Skeletal muscle tissue (tissue), 4 donors: Measurements from ENCODE around the gene RAD51AP2. TPM values are rescaled to one million over a fixed set of nuclear protein-coding genes. Genes with fewer than 3 reads are reported as not detected.
A peak's percentile ranks its signal among the peaks of the same experiment; 100 is the strongest.

Experiments
- H3K27ac ChIP-seq: one replicate; pipeline ENCODE4 v1.7.0; 2013; ENCODE audit warnings: mild to moderate bottlenecking, low read depth, low read length, inconsistent platforms
- H3K27me3 ChIP-seq, 3 donors: one replicate each; pipeline ENCODE4 v1.7.0; 2013; ENCODE audit warnings: low read length in 3 of 3; ENCODE audit not compliant: control insufficient read depth in 3 of 3, insufficient read depth in 3 of 3
- H3K36me3 ChIP-seq, 3 donors: one replicate each; pipeline ENCODE4 v1.7.0; 2013; ENCODE audit warnings: low read length in 3 of 3; ENCODE audit not compliant: control insufficient read depth in 3 of 3, insufficient read depth in 3 of 3
- H3K4me1 ChIP-seq, 3 donors: one replicate each; pipeline ENCODE4 v1.7.0; 2013; ENCODE audit warnings: low read length in 3 of 3, mild to moderate bottlenecking in 3 of 3; ENCODE audit not compliant: control insufficient read depth in 3 of 3, insufficient read depth in 3 of 3
- H3K4me3 ChIP-seq, 3 donors: one replicate each; pipeline ENCODE4 v1.7.0; 2013; ENCODE audit warnings: low read length in 3 of 3
- H3K9ac ChIP-seq, 3 donors: one replicate each; pipeline ENCODE4 v1.7.0; 2013; ENCODE audit warnings: low read length in 3 of 3, mild to moderate bottlenecking in 3 of 3, moderate library complexity in 2 of 3, low read depth in 1 of 3
- H3K9me3 ChIP-seq, 3 donors: one replicate each; pipeline ENCODE4 v1.7.0; 2013; ENCODE audit warnings: low read length in 3 of 3; ENCODE audit not compliant: control insufficient read depth in 3 of 3
- total RNA-seq: library from RNA; depleted of rRNA; stranded (reverse); fragments of >200 nt; gene quantifications from one replicate; pipeline ENCODE4 v1.2.3, GENCODE V29; 2014
- donor health status: Osteomylitis.

Gene RAD51AP2
- total RNA-seq, 1 donor from 2014 or later: not detected

GRCh38 chr2:17538844-17539554, 20.8 kb upstream of the RAD51AP2 start:
- Histone ChIP-seq H3K9ac (peak overlapping the region; percentile 57 to 82 (median 68)), H3K36me3 (no peaks in the 10 kb centered on the region), H3K27ac (peak overlapping the region; percentile 62), H3K4me1 (peaks cover 17 to 24% (median 22%) of the 10 kb centered on the region in 3 donors), H3K27me3 (peaks cover 8 to 55% (median 13%) of the 10 kb centered on the region in 3 donors), H3K4me3 (peak overlapping the region; percentile 76 to 83 (median 82)), H3K9me3 (no peaks in the 10 kb centered on the region)

GRCh38 chr2:17538022-17538843, 20.0 kb upstream of the RAD51AP2 start:
- Histone ChIP-seq H3K9ac (peak overlapping the region; percentile 57 to 82 (median 68)), H3K4me1 (peaks cover 17 to 24% (median 22%) of the 10 kb centered on the region in 3 donors), H3K27me3 (peaks cover 8 to 51% (median 10%) of the 10 kb centered on the region in 3 donors), H3K9me3 (no peaks in the 10 kb centered on the region), H3K36me3 (no peaks in the 10 kb centered on the region), H3K27ac (no peak overlapping the region), H3K4me3 (peak overlapping the region; percentile 76 to 83 (median 82))

DNA sequence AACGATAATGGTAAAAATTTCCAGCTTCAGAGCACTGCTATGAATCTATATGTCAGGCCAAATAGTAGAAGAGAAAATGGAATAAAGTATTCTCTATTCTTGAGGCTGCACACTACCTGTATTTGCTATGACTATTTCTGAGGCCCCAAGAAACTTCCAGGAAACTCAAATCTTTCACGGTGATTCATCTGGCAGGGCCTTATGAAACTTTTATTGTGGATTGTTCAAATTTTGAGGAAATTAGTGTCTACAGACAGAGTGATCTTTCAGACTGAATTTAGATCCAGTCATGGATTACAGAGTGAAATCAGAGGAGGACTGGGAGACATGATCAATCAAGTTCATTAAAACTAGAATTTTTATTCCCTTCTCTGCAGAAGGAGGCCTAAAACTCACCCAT, 18.2 kb upstream of the RAD51AP2 start:
- no peak overlapping the region for H3K4me3 ChIP-seq
- no peak overlapping the region for H3K9ac ChIP-seq
- H3K9me3 ChIP-seq: no peaks in the 10 kb centered on the region
- H3K27me3 ChIP-seq: peaks cover 3 to 41% (median 6%) of the 10 kb centered on the region in 3 donors
- H3K4me1 ChIP-seq: peaks cover 13 to 22% (median 20%) of the 10 kb centered on the region in 3 donors
- H3K36me3 ChIP-seq: no peaks in the 10 kb centered on the region
- H3K27ac ChIP-seq: no peak overlapping the region

DNA sequence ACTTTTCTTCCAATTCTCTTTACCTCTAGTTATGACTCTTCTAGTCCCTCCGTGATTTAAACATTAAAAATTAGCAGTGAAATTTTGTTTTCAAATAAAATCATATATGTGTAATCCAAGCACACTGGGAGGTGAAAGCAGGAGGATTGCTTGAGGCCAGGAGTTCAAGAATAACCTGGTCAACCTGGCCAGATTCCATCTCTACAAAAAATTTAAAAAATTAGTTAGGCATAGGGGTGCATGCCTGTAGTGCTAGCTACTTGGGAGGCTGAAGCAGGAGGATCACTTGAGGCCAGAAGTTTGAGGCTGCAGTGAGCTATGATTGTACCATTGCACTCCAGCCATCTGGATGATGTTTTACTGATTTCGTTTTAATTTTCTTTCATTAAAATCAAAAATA, 15.3 kb upstream of the RAD51AP2 start:
- Histone ChIP-seq H3K9me3 (no peaks in the 10 kb centered on the region), H3K27me3 (peaks cover 0 to 23% (median 0%) of the 10 kb centered on the region in 3 donors), H3K4me3 (no peak overlapping the region), H3K4me1 (peaks cover 0 to 6% (median 0%) of the 10 kb centered on the region in 3 donors), H3K36me3 (no peaks in the 10 kb centered on the region), H3K9ac (no peak overlapping the region), H3K27ac (no peak overlapping the region)

GRCh38 chr2:17529771-17530170, 11.5 kb upstream of the RAD51AP2 start:
- H3K27me3 ChIP-seq: peaks cover 0 to 2% (median 0%) of the 10 kb centered on the region in 3 donors
- H3K27ac ChIP-seq: no peak overlapping the region
- H3K36me3 ChIP-seq: no peaks in the 10 kb centered on the region
- H3K9me3 ChIP-seq: no peaks in the 10 kb centered on the region
- H3K9ac ChIP-seq: no peak overlapping the region
- H3K4me1 ChIP-seq: no peaks in the 10 kb centered on the region
- no peak overlapping the region for H3K4me3 ChIP-seq

DNA sequence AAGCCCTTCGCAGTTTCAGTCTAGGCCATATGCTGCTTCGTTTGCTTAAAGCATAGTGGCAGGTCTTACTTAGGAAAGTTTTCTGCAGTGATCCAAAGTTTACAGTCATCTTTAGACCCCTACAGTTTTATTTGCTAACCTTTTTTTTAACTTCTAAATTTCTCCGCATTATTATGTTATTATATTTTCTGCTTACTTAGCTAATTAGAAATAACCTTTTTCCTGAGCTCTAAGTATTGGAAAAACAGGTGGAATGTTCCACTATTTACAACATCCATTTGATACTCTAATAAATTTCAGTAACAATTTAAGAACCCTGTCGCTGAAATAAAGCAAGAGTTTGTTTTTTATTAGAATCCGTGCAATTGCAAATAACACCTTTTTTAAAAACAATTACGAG, 4.1 kb upstream of the RAD51AP2 start:
- Histone ChIP-seq H3K36me3 (no peaks in the 10 kb centered on the region), H3K27me3 (peaks cover 0 to 8% (median 0%) of the 10 kb centered on the region in 3 donors), H3K4me1 (peaks cover 0 to 6% (median 2%) of the 10 kb centered on the region in 3 donors), H3K9ac (no peak overlapping the region), H3K4me3 (no peak overlapping the region), H3K27ac (no peak overlapping the region), H3K9me3 (no peaks in the 10 kb centered on the region)

GRCh38 chr2:17521621-17522020, 3.4 kb upstream of the RAD51AP2 start:
- H3K4me1 ChIP-seq: peaks cover 0 to 6% (median 2%) of the 10 kb centered on the region in 3 donors
- no peak overlapping the region for H3K4me3 ChIP-seq
- no peaks in the 10 kb centered on the region for H3K9me3 ChIP-seq
- H3K27me3 ChIP-seq: peaks cover 0 to 8% (median 0%) of the 10 kb centered on the region in 3 donors
- H3K27ac ChIP-seq: no peak overlapping the region
- no peak overlapping the region for H3K9ac ChIP-seq
- H3K36me3 ChIP-seq: no peaks in the 10 kb centered on the region

GRCh38 chr2:17520761-17521160, 2.5 kb upstream of the RAD51AP2 start:
- Histone ChIP-seq H3K9me3 (no peaks in the 10 kb centered on the region), H3K4me3 (no peak overlapping the region), H3K4me1 (peaks cover 0 to 6% (median 2%) of the 10 kb centered on the region in 3 donors), H3K27me3 (peaks cover 0 to 8% (median 0%) of the 10 kb centered on the region in 3 donors), H3K27ac (no peak overlapping the region), H3K36me3 (no peaks in the 10 kb centered on the region), H3K9ac (no peak overlapping the region)

DNA sequence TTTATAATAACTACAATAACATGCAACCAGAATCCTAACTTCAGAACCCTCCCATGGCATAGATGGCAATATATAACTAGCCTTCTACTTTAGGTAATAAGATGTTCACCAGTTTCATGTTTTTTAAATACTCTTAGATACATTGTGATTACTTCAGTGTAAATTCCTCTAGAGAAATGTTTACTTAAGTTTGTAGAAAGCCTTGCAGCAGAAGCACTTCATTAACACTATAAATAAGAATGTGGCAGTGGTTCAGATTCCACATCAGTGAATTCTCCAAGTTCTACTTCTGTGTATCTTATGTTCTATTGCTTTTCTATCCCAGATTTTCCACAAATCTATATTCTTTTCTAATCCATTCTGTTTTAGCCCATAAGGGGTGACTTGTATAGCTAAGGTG, 1.2 kb upstream of the RAD51AP2 start:
- Histone ChIP-seq H3K4me3 (no peak overlapping the region), H3K27ac (no peak overlapping the region), H3K9ac (no peak overlapping the region), H3K36me3 (no peaks in the 10 kb centered on the region), H3K9me3 (no peaks in the 10 kb centered on the region), H3K4me1 (peaks cover 0 to 6% (median 2%) of the 10 kb centered on the region in 3 donors), H3K27me3 (peaks cover 0 to 8% (median 0%) of the 10 kb centered on the region in 3 donors)
